Karpas-422 (cell line): Measurements from ENCODE around the gene R3HDM4. TPM values are rescaled to one million over a fixed set of nuclear protein-coding genes. Genes with fewer than 3 reads are reported as not detected.

Source experiments
- DNase-seq: peaks from one replicate; pipeline ENCODE4 v3.0.0-alpha.2; 2015
- H2AFZ ChIP-seq: fragments of 200-600 bp; sonication (generic); 2 replicates; pipeline ENCODE4 v1.6.1; 2014; ENCODE audit warnings: antibody characterized with exemption, low read length, mixed read lengths
- H3K27ac ChIP-seq: fragments of 200-600 bp; sonication (generic); 2 replicates; pipeline ENCODE4 v1.5.1; 2014; ENCODE audit warnings: mild to moderate bottlenecking, low read length, moderate library complexity
- H3K27me3 ChIP-seq: fragments of 200-600 bp; sonication (generic); 2 replicates; pipeline ENCODE4 v1.6.1; 2014; ENCODE audit warnings: low read length, mixed read lengths
- H3K36me3 ChIP-seq: fragments of 200-600 bp; sonication (generic); 2 replicates; pipeline ENCODE4 v1.6.1; 2014; ENCODE audit warnings: low read length, mixed read lengths; ENCODE audit not compliant: insufficient read depth
- H3K4me1 ChIP-seq: fragments of 200-600 bp; sonication (generic); 2 replicates; pipeline ENCODE4 v1.6.1; 2014; ENCODE audit warnings: mild to moderate bottlenecking, low read length, mixed read lengths
- H3K4me2 ChIP-seq: fragments of 200-600 bp; sonication (generic); 2 replicates; pipeline ENCODE4 v1.6.1; 2014; ENCODE audit warnings: low read length, low read depth, mild to moderate bottlenecking; ENCODE audit not compliant: poor library complexity, severe bottlenecking
- H3K4me3 ChIP-seq: fragments of 200-600 bp; sonication (generic); 2 replicates; pipeline ENCODE4 v1.5.1; 2014; ENCODE audit warnings: mild to moderate bottlenecking, antibody characterized with exemption, low read length, mixed read lengths
- H3K79me2 ChIP-seq: fragments of 200-600 bp; sonication (generic); 2 replicates; pipeline ENCODE4 v1.6.1; 2014; ENCODE audit warnings: mild to moderate bottlenecking, low read length, mixed read lengths
- H3K9ac ChIP-seq: fragments of 200-600 bp; sonication (generic); 2 replicates; pipeline ENCODE4 v1.6.0; 2014; ENCODE audit warnings: low read length
- H3K9me2 ChIP-seq: fragments of 200-600 bp; sonication (generic), shearing (Covaris generic); replicated peaks from 2 replicates; pipeline ENCODE4 v1.6.0; 2014; ENCODE audit warnings: mild to moderate bottlenecking, low read length, moderate library complexity; ENCODE audit not compliant: insufficient read depth
- H3K9me3 ChIP-seq: fragments of 300-700, 200-600 bp; sonication (generic); 2 replicates; pipeline ENCODE4 v1.6.1; 2014; ENCODE audit warnings: low read length, mixed read lengths
- H4K20me1 ChIP-seq: fragments of 200-600 bp; sonication (generic); 2 replicates; pipeline ENCODE4 v1.6.1; 2014; ENCODE audit warnings: mild to moderate bottlenecking, antibody characterized with exemption, low read length, low read depth; ENCODE audit not compliant: insufficient read depth
- total RNA-seq: library from RNA; depleted of rRNA; stranded (reverse); fragments of >200 nt; shearing (Covaris generic); gene quantifications from 2 replicates; pipeline ENCODE4 v1.2.3, GENCODE V29; 2014; ENCODE audit warnings: low replicate concordance

Gene R3HDM4
- total RNA-seq, 1 experiment from 2014 or later: 41.9 TPM

GRCh38 chr19:925526-926322 is 12.7 kb upstream of the R3HDM4 start, which contains the start of gene ARID3A:
ARID3A (plus strand) TSS chr19:926035; CDS start chr19:929529, 3,494 bp downstream.
- no peaks in the 10 kb centered on the region for H3K9me2 ChIP-seq
- DNase-seq: peak; percentile 90
- no peaks in the 10 kb centered on the region for H3K79me2 ChIP-seq
- H3K4me2 ChIP-seq: peak within 1 kb of the TSS; percentile 99
- peak within 1 kb of the TSS; percentile 76 for H3K4me3 ChIP-seq
- H3K36me3 ChIP-seq: no peaks in the 10 kb centered on the region
- H3K4me1 ChIP-seq: peaks cover 25% of the 10 kb centered on the region
- peak within 1 kb of the TSS; percentile 86 for H2AFZ ChIP-seq
- H4K20me1 ChIP-seq: peaks cover 5% of the 10 kb centered on the region; the same call in 1 of the 2 replicates
- H3K27ac ChIP-seq: peak within 1 kb of the TSS; percentile 71
- no peaks in the 10 kb centered on the region for H3K27me3 ChIP-seq
- peak within 1 kb of the TSS; percentile 74 for H3K9ac ChIP-seq
- no peaks in the 10 kb centered on the region for H3K9me3 ChIP-seq

DNA sequence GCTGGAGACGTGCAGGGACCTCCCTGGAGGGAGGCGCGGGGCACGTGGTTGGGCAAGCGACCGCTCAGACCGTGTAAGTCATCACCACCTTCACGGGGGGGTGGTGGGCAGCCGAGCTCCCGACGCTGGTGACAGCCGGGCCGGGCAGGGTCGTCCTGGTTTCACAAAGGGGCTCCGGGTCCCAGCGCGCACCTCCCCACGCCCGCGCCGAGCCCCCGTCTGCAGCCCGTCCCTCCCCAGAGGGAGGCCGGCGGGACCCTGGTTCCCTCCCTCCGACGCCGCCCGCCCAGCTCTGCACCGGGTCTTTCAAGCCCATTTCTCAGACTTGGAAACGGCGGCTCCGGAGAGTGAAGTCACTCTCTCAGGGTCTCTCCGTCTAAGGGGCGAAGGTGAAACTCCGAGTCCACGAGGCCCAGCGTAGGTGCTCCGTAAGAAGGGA is 12.1 kb upstream of the R3HDM4 start:
- no peaks in the 10 kb centered on the region for H3K79me2 ChIP-seq
- no peaks in the 10 kb centered on the region for H3K9me3 ChIP-seq
- peak overlapping the region; percentile 76; the same call in 1 of the 2 replicates for H3K4me3 ChIP-seq
- peak overlapping the region; percentile 71; the same call in 1 of the 2 replicates for H3K27ac ChIP-seq
- no peaks in the 10 kb centered on the region for H3K9me2 ChIP-seq
- peaks cover 25% of the 10 kb centered on the region for H3K4me1 ChIP-seq
- no peak for DNase-seq
- H4K20me1 ChIP-seq: peaks cover 5% of the 10 kb centered on the region; the same call in 1 of the 2 replicates
- H3K4me2 ChIP-seq: peak overlapping the region; percentile 99
- H3K27me3 ChIP-seq: no peaks in the 10 kb centered on the region
- peak overlapping the region; percentile 74 for H3K9ac ChIP-seq
- no peaks in the 10 kb centered on the region for H3K36me3 ChIP-seq
- peak overlapping the region; percentile 86 for H2AFZ ChIP-seq

DNA sequence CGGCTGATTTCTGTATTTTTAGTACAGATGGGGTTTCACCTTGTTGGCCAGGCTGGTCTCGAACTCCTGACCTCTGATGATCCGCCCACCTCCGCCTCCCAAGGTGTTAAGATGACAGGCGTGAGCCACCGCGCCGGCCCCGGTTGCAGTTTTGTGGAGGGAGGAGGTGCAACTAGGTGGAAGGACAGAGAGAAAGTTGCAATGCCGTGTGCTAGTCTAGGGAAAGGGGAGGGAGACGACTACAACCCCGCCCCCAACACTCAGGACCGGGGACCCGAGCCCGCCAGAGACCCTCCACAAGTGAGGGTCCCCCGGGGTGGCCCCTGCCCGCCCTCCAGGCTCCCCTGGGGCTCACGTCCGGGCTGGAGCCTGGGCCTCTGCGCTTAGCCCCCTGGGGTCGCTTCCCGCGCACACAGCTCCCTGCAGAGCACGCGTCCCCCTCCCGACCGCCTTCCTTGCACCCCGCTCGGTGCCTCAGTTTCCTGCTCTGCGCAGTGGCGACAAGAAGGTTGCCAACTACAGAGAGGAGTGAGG is 11.6 kb upstream of the R3HDM4 start:
- Histone ChIP-seq H2AFZ (peak overlapping the region; percentile 86; the same call in 1 of the 2 replicates), H3K27me3 (no peaks in the 10 kb centered on the region), H3K9me3 (no peaks in the 10 kb centered on the region), H3K9me2 (no peaks in the 10 kb centered on the region), H3K4me2 (peak overlapping the region; percentile 99), H3K36me3 (no peaks in the 10 kb centered on the region), H3K4me3 (peak overlapping the region; percentile 76; the same call in 1 of the 2 replicates), H3K4me1 (peaks cover 26% of the 10 kb centered on the region), H4K20me1 (peaks cover 5% of the 10 kb centered on the region; the same call in 1 of the 2 replicates), H3K9ac (peak overlapping the region; percentile 74), H3K27ac (no peak overlapping the region), H3K79me2 (no peaks in the 10 kb centered on the region)
- DNase-seq: no peak

DNA sequence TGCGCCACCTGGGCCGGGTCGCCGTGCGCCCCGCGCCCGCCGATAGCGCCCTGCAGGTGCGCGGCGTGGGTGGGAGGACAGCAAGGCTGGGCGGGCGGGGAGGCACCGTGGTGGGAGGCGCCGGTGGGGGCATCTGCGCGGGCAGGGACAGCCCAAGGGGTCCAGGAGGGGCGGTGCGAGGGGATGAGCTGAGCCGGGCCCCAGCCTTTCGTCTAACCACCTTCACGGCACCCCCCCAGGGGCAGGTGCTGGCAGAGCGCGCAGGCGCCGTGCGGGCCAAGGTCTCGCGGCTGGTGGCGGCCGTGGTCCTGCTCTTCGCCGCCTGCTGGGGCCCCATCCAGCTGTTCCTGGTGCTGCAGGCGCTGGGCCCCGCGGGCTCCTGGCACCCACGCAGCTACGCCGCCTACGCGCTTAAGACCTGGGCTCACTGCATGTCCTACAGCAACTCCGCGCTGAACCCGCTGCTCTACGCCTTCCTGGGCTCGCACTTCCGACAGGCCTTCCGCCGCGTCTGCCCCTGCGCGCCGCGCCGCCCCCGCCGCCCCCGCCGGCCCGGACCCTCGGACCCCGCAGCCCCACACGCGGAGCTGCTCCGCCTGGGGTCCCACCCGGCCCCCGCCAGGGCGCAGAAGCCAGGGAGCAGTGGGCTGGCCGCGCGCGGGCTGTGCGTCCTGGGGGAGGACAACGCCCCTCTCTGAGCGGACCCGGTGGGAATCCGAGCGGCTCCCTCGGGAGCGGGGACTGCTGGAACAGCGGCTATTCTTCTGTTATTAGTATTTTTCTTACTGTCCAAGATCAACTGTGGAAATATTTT is 7.2 kb upstream of the R3HDM4 start:
- Histone ChIP-seq H3K9me2 (no peaks in the 10 kb centered on the region), H3K4me2 (no peak overlapping the region), H3K9me3 (no peaks in the 10 kb centered on the region), H3K9ac (no peak overlapping the region), H2AFZ (no peak overlapping the region), H3K27me3 (no peaks in the 10 kb centered on the region), H3K36me3 (no peaks in the 10 kb centered on the region), H3K4me3 (no peak overlapping the region), H3K27ac (no peak overlapping the region), H3K4me1 (peaks cover 12% of the 10 kb centered on the region), H4K20me1 (no peaks in the 10 kb centered on the region), H3K79me2 (no peaks in the 10 kb centered on the region)
- no peak for DNase-seq

GRCh38 chr19:919199-920050 is 6.4 kb upstream of the R3HDM4 start:
- no peaks in the 10 kb centered on the region for H4K20me1 ChIP-seq
- no peak overlapping the region for H3K4me3 ChIP-seq
- no peaks in the 10 kb centered on the region for H3K36me3 ChIP-seq
- DNase-seq: peak; percentile 60
- H3K79me2 ChIP-seq: no peaks in the 10 kb centered on the region
- no peaks in the 10 kb centered on the region for H3K9me2 ChIP-seq
- no peaks in the 10 kb centered on the region for H3K27me3 ChIP-seq
- no peak overlapping the region for H3K27ac ChIP-seq
- no peaks in the 10 kb centered on the region for H3K9me3 ChIP-seq
- no peak overlapping the region for H2AFZ ChIP-seq
- H3K9ac ChIP-seq: no peak overlapping the region
- peak overlapping the region; percentile 19 for H3K4me2 ChIP-seq
- peaks cover 6% of the 10 kb centered on the region for H3K4me1 ChIP-seq

DNA sequence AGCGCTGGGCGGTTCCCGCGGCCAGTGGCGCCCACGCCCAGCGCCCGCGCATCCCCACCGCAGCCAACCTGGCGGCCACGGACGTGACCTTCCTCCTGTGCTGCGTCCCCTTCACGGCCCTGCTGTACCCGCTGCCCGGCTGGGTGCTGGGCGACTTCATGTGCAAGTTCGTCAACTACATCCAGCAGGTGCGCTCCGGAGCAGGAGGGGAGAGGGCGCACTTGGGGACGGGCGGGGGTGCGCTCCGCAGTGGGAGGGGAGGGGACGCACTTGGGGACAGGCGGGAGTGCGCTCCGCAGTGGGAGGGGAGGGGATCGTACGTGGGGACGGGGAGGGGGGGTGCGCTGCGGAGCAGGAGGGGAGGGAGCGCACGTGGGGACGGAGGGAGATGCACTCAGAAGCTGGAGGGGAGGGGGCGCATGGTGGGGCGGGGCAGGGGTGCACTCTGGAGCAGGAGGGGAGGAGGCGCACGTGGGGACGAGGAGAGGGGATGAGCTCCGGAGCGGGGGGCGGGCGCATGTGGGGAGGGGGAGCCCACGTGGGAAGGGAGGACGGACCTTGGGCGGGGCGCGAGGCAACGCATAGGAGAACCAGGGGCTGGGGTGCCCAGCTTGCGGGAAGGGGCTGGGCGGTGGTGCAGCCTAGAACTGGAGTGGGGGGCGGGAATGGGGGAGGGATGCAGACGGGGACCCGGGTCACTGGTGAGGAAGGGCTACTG is 5.6 kb upstream of the R3HDM4 start:
- no peak overlapping the region for H3K27ac ChIP-seq

GRCh38 chr19:918152-918437 is 5.1 kb upstream of the R3HDM4 start:
- Histone ChIP-seq H4K20me1 (no peaks in the 10 kb centered on the region), H3K9me3 (no peaks in the 10 kb centered on the region), H3K4me2 (no peak overlapping the region), H3K27ac (no peak overlapping the region), H3K4me1 (peaks cover 11% of the 10 kb centered on the region), H3K9me2 (no peaks in the 10 kb centered on the region), H3K27me3 (no peaks in the 10 kb centered on the region), H3K9ac (no peak overlapping the region), H3K79me2 (peaks cover 4% of the 10 kb centered on the region), H2AFZ (no peak overlapping the region), H3K36me3 (no peaks in the 10 kb centered on the region), H3K4me3 (no peak overlapping the region)
- DNase-seq: no peak

More for the DNA sequence above, 5.6 kb upstream of the R3HDM4 start:
- Histone ChIP-seq H3K4me3 (no peak overlapping the region), H3K36me3 (no peaks in the 10 kb centered on the region), H3K27me3 (no peaks in the 10 kb centered on the region), H3K9me3 (no peaks in the 10 kb centered on the region), H3K4me1 (peaks cover 7% of the 10 kb centered on the region), H3K9ac (no peak overlapping the region), H3K4me2 (no peak overlapping the region), H4K20me1 (no peaks in the 10 kb centered on the region), H2AFZ (no peak overlapping the region), H3K9me2 (no peaks in the 10 kb centered on the region), H3K79me2 (no peaks in the 10 kb centered on the region; the same call in 1 of the 2 replicates)
- DNase-seq: no peak
